Skeletal muscle cell (primary cell): Measurements from ENCODE around the gene CYP26A1.

ENCODE experiments used
- DNase-seq: peaks from one replicate; pipeline ENCODE4 v3.0.0-alpha.2; 2010; ENCODE audit warnings: low read depth
- H3K4me3 ChIP-seq: 2 replicates; pipeline ENCODE4 v1.5.1; 2011; ENCODE audit warnings: low read depth, mild to moderate bottlenecking, control low read depth, low read length, moderate library complexity

The CYP26A1 gene

GRCh38 chr10:93106631-93107072, 33.0 kb downstream of the CYP26A1 start:
- H3K4me3 ChIP-seq: no peak overlapping the region
- no peak for DNase-seq

- no peak for DNase-seq
- no peak overlapping the region for H3K4me3 ChIP-seq
Measured at GRCh38 chr10:93110472-93111146, 36.9 kb downstream of the CYP26A1 start.

DNA sequence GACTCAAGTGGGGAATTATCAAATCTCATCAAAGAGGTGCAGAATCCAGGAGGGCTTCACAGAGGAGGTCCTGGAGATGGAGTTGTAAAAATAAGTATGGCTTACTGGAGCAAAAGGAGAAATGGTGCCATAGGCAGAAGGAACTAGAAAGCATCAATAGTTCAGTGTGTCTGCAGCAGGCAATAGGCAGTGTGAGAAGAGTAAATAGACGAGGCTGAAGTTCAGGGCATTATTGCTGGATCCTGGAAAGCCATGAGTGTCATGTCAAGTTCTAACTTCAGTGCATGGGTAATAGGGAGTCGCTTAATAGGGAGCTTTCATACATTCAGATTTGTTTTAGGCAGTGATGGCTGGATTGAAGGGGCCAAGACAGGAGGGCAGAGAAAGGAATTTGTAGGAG, 39.3 kb downstream of the CYP26A1 start:
- H3K4me3 ChIP-seq: no peak overlapping the region
- DNase-seq: no peak

DNA sequence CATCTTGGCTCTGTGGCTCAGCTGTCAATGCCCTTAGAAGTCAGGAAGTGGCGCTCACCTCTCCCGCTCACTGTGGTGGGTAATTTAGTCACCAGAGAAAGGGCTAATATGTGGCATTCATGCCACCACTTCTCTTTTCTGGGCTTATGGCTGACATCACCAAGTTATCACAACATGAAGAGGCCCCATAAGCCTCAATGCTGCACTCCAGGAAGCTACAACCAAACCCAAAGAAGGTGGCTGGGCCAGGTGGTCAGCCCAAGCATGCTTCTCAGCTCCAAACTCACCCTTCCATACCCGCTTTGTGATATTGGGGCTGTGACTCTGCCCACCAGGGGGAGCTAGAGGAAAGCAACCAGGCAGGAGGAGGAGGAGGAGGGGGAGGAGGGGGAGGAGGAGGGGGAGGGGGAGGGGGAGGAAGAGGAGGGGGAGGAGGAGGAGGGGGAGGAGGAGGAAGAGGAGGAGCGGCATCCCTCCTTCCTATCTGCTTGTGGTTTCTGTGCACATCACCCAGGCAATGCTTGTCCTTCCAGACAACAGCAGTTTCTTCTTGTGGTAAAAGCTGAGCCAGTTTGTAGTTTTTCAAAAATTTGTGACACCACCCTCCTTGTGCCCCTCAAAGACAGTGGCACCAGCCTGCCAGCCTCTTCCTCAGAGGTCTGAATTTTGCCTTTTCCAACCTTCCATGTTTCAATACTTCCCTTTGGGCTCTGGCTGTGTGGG, 42.1 kb downstream of the CYP26A1 start:
- DNase-seq: no peak
- H3K4me3 ChIP-seq: no peak overlapping the region

- no peak overlapping the region for H3K4me3 ChIP-seq
- DNase-seq: no peak
Measured at GRCh38 chr10:93121311-93121710, 47.6 kb downstream of the CYP26A1 start.

DNA sequence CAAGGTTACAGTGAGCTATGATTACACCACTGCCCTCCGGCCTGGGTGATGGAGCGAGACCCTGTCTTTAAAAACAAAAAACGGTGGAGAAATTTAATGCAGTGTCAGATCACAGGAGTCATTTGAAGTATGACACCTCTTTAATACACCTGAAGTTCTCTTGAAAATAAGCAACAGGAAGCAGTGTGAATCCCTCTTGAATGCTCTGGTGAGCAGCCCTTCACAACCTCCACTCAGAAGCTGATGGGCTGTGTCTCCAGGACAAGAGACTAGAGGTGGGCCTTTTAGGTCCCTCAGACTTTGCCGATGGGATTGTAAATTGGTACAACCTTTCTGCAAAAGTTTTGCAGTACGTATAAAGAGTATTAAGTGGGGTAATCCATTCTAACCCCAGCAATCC, 50.1 kb downstream of the CYP26A1 start:
- DNase-seq: no peak
- no peak overlapping the region for H3K4me3 ChIP-seq

- DNase-seq: no peak
- no peak overlapping the region for H3K4me3 ChIP-seq
Measured at GRCh38 chr10:93124580-93125318, 51.1 kb downstream of the CYP26A1 start.

DNA sequence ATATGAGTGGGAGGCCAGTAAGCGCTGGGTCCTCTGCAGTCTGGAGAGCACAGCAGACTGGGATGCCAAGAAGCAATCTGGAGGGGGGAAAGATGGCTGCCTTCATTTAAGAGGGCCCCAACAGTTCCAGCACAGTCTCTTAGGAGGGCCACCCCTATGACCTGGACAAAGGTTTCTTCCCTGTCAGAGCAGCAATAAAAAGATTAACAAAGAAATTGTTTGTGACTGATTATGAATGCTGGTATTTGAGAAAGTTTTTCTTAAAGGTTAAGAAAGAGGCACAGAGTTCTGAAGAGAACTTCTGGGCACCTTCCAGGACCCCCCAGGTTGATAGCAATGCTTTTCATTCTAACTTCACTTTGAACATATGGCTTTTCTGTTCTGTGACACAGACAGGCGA, 52.3 kb downstream of the CYP26A1 start:
- DNase-seq: no peak
- H3K4me3 ChIP-seq: no peak overlapping the region

- DNase-seq: no peak
Measured at GRCh38 chr10:93126483-93127052, 52.9 kb downstream of the CYP26A1 start.

More at GRCh38 chr10:93126483-93127052, 52.9 kb downstream of the CYP26A1 start:
- H3K4me3 ChIP-seq: no peak overlapping the region
